H1 (cell line): ENCODE measurements around the gene PDF. TPM values are rescaled to one million over a fixed set of nuclear protein-coding genes. Genes with fewer than 3 reads are reported as not detected.
A peak's percentile ranks its signal among the peaks of the same experiment; 100 is the strongest.

Source experiments
- ATF3 ChIP-seq: IDR thresholded peaks from 2 replicates; pipeline ENCODE4 v1.6.1; 2011; ENCODE audit warnings: low read depth, mild to moderate bottlenecking, low read length; ENCODE audit not compliant: insufficient read depth
- BACH1 ChIP-seq: IDR thresholded peaks from 2 replicates; pipeline ENCODE4 v1.6.1; 2012; ENCODE audit warnings: low read length, improper control_type of control experiment
- CHD7 ChIP-seq: fragments of 300-600 bp; sonication (generic); IDR thresholded peaks from 2 replicates; pipeline ENCODE4 v1.7.1; 2012; ENCODE audit warnings: low read length, moderate library complexity, mild to moderate bottlenecking, inconsistent platforms; ENCODE audit not compliant: insufficient replicate concordance
- EGR1 ChIP-seq: IDR thresholded peaks from 2 replicates; pipeline ENCODE4 v1.6.1; 2011; ENCODE audit warnings: low read depth, low read length, borderline replicate concordance
- EZH2 ChIP-seq: fragments of 200-600 bp; sonication (generic); IDR thresholded peaks from 2 replicates; pipeline ENCODE4 v1.7.1; 2012; ENCODE audit warnings: low read depth, mild to moderate bottlenecking, moderate library complexity, low read length, inconsistent platforms; ENCODE audit not compliant: severe bottlenecking
- RBBP5 ChIP-seq: IDR thresholded peaks from 2 replicates; pipeline ENCODE4 v1.7.1; 2012; ENCODE audit warnings: low read depth, mild to moderate bottlenecking, inconsistent platforms, low read length, moderate library complexity, borderline replicate concordance
- polyA plus RNA-seq, 7 experiments: library from polyadenylated mRNA; depleted of rRNA in 3 of 7; stranded (reverse) in 5 of 7; unstranded in 2 of 7; fragments of >200 nt in 5 of 7; fragments of 200-250 nt in 2 of 7; gene quantifications; 1 replicate in 5 of 7; 2 replicates in 1 of 7; 4 replicates in 1 of 7; pipeline versions ENCODE4 v1.2.1 to v1.2.3, GENCODE V29; 2011 to 2013; ENCODE audit warnings: missing spikeins in 2 of 7, mixed read lengths in 2 of 7
- total RNA-seq: library from RNA; stranded (reverse); fragmentation: NEBNext Ultra II Directional; extraction: Animal tissue kit (Norgen Biotek cat#: 25700); gene quantifications from 2 replicates; pipeline ENCODE4 v1.2.1, GENCODE V29; 2021
- TF ChIP-seq, protein P1 (sequence below): IDR thresholded peaks from 2 replicates; pipeline ENCODE4 v1.6.1; 2012; ENCODE audit warnings: inconsistent platforms
- TF ChIP-seq, protein P2 (sequence below): IDR thresholded peaks from 2 replicates; pipeline ENCODE4 v1.6.1; 2012; ENCODE audit warnings: inconsistent platforms

The PDF gene
- total and polyA plus RNA-seq, 2 of the 8 experiments (the other 6 are each of a cell fraction or from before 2014, with no cell fraction given) = 17.7 to 23.9 TPM

DNA sequence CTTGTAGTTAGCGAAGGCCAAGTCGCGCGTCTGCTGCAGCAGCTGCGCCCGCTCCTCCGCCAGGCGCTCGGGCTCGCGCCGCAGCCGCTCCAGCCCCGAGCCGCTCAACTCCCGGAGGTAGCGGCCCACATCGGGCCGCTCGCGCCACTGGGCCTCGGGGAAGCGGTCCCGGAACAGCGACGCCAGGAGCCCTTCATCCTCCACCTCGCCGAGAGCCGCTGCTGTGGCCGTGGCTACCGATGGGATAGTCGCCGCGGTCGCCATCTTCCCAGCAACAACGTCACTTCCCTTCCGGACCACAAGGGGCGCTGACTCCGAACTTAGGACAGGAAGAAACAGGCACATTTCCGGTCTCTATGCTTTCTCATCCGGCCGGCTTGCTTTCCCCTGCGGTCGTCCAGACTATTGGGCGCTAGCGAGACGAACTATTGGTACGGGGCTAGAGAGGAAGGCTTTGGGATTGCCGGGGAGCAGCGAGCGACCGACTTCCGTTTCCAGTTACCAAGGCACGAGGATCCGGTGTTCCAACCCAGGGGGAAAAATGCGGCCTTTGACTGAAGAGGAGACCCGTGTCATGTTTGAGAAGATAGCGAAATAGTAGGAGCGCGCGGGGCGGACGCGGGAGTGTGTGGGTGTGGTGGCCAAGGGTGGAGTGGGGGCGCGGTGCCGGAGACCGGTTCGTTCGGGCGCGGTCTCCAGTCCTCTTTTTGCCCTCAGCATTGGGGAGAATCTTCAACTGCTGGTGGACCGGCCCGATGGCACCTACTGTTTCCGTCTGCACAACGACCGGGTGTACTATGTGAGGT, 9.1 kb upstream of the PDF start, which contains the start of the genes COG8 and NIP7 (continued):
- TF ChIP-seq CHD7 = no peak
- TF ChIP-seq EGR1 = peak; percentile 88
- no peak for TF ChIP-seq BACH1
- no peak for TF ChIP-seq ATF3
- TF ChIP-seq, protein P1, sequence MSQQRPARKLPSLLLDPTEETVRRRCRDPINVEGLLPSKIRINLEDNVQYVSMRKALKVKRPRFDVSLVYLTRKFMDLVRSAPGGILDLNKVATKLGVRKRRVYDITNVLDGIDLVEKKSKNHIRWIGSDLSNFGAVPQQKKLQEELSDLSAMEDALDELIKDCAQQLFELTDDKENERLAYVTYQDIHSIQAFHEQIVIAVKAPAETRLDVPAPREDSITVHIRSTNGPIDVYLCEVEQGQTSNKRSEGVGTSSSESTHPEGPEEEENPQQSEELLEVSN = peak; percentile 42; the same call in 1 of the 2 replicates
- TF ChIP-seq EZH2 = no peak
- TF ChIP-seq, protein P2, sequence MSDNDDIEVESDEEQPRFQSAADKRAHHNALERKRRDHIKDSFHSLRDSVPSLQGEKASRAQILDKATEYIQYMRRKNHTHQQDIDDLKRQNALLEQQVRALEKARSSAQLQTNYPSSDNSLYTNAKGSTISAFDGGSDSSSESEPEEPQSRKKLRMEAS = peak; percentile 73
- TF ChIP-seq RBBP5 = 0 out of 2 replicates have a peak, but pooled peaks have one; percentile 92
